Left lobe of liver (tissue), 2 donors: Measurements from ENCODE around the gene SGCA. TPM values are rescaled to one million over a fixed set of nuclear protein-coding genes. Genes with fewer than 3 reads are reported as not detected.

ENCODE experiments used
- ATAC-seq: fragments of 200-7000 bp; cut with Tn5 transposase; one replicate; pipeline ENCODE4 v1.9.1; 2020; ENCODE audit warnings: mild to moderate bottlenecking, moderate library complexity
- DNase-seq: peaks from one replicate; pipeline ENCODE4 v3.0.0-alpha.2; 2020; ENCODE audit warnings: low spot score
- total RNA-seq: library from RNA; stranded (reverse); gene quantifications from one replicate; pipeline ENCODE4 v1.2.1, GENCODE V29; 2021
- donor health status: DM: no; HTN: no; CAD: no; lungs with moderate emphysema.
- donor health status: DM: no; HTN: yes; CAD: no.

SGCA gene
- total RNA-seq, 1 donor from 2014 or later, result 1.0 TPM

- DNase-seq (no peak), ATAC-seq (no peak)
Measured at GRCh38 chr17:50180620-50181019, 14.8 kb downstream of the SGCA start.

GRCh38 chr17:50181144-50181543, 15.3 kb downstream of the SGCA start:
- DNase-seq (no peak), ATAC-seq (no peak)

GRCh38 chr17:50181591-50182560, 16.1 kb downstream of the SGCA start:
- ATAC-seq, result no peak
- no peak for DNase-seq

- no peak for DNase-seq
- no peak for ATAC-seq
Measured at GRCh38 chr17:50182783-50183420, 17.1 kb downstream of the SGCA start.

- ATAC-seq (no peak), DNase-seq (no peak)
Measured at GRCh38 chr17:50183421-50183994, 17.7 kb downstream of the SGCA start.

GRCh38 chr17:50184064-50184463, 18.3 kb downstream of the SGCA start:
- DNase-seq (no peak), ATAC-seq (no peak)

GRCh38 chr17:50184611-50185398, 19.0 kb downstream of the SGCA start:
- ATAC-seq (no peak), DNase-seq (no peak)

GRCh38 chr17:50185631-50186471, 20.0 kb downstream of the SGCA start:
- DNase-seq (no peak), ATAC-seq (no peak)

- no peak for ATAC-seq
- DNase-seq, result no peak
Measured at GRCh38 chr17:50186661-50187393, 21.0 kb downstream of the SGCA start.

- no peak for ATAC-seq
Measured at GRCh38 chr17:50187394-50187725, 21.6 kb downstream of the SGCA start.

GRCh38 chr17:50187751-50188530, 22.1 kb downstream of the SGCA start:
- DNase-seq, result no peak
- no peak for ATAC-seq

More at GRCh38 chr17:50187394-50187725, 21.6 kb downstream of the SGCA start:
- no peak for DNase-seq

- ATAC-seq (no peak), DNase-seq (no peak)
Measured at GRCh38 chr17:50188531-50188920, 22.7 kb downstream of the SGCA start.

GRCh38 chr17:50188921-50189549, 23.2 kb downstream of the SGCA start:
- DNase-seq (no peak), ATAC-seq (no peak)

- DNase-seq (no peak), ATAC-seq (no peak)
Measured at GRCh38 chr17:50189550-50190292, 23.9 kb downstream of the SGCA start.

- DNase-seq, result no peak
Measured at GRCh38 chr17:50190293-50190602, 24.4 kb downstream of the SGCA start.

GRCh38 chr17:50190603-50191358, 25.0 kb downstream of the SGCA start:
- ATAC-seq, result no peak
- DNase-seq, result no peak

More at GRCh38 chr17:50190293-50190602, 24.4 kb downstream of the SGCA start:
- ATAC-seq, result no peak
